ENCODE data around the gene HACD1.
"Not testable (repeated sequence)": the region's sequence is repeated elsewhere in the genome, so short reads cannot be mapped to it uniquely, and the experiment has no call there.

HACD1 gene

GRCh38 chr10:17588420-17588819 lies 28.8 kb downstream of the HACD1 start:
- H3K27ac ChIP-seq: no peak overlapping the region

DNA sequence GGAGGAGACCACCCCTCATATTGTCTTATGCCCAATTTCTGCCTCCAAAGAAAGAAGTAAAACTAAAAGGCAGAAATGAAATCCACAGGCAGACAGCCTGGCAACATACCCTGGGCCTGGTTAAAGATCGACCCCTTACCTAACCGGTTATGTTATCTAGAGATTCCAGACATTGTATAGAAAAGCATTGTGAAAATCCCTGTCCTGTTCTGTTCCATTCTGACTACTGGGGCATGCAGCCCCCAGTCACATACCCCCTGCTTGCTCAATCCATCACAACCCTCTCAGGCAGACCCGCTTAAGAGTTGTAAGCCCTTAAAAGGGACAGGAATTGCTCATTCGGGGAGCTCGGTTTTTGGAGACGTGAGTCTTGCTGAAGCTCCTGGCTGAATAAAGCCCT lies 29.9 kb downstream of the HACD1 start:
- not testable (repeated sequence) for H3K4me3 ChIP-seq (IDR thresholded peaks at IDR 0.05; ENCODE audit: insufficient read depth, low read depth, low read length); H3K36me3 ChIP-seq (ENCODE audit: insufficient read depth); H3K4me1 ChIP-seq (ENCODE audit: low read depth, poor library complexity, severe bottlenecking); H3K27ac ChIP-seq; H3K4me2 ChIP-seq; H4K20me1 ChIP-seq (ENCODE audit: insufficient read depth); H3K27me3 ChIP-seq (ENCODE audit: insufficient read depth, low read depth); H3K79me2 ChIP-seq (ENCODE audit: insufficient read depth, low read depth); H2AFZ ChIP-seq (ENCODE audit: low read depth); H3K9ac ChIP-seq

More at GRCh38 chr10:17588420-17588819, 28.8 kb downstream of the HACD1 start:
- Histone ChIP-seq H3K4me3 (IDR thresholded peaks at IDR 0.05; ENCODE audit: insufficient read depth, low read depth, low read length) (no peak overlapping the region), H3K79me2 (ENCODE audit: insufficient read depth, low read depth) (no peaks in the 10 kb centered on the region), H3K9ac (no peak overlapping the region), H2AFZ (ENCODE audit: low read depth) (no peak overlapping the region), H3K27me3 (ENCODE audit: insufficient read depth, low read depth) (no peaks in the 10 kb centered on the region), H3K4me1 (ENCODE audit: low read depth, poor library complexity, severe bottlenecking) (no peaks in the 10 kb centered on the region), H4K20me1 (ENCODE audit: insufficient read depth) (no peaks in the 10 kb centered on the region), H3K36me3 (ENCODE audit: insufficient read depth) (no peaks in the 10 kb centered on the region), H3K4me2 (no peak overlapping the region)
- TF ChIP-seq, protein P1, sequence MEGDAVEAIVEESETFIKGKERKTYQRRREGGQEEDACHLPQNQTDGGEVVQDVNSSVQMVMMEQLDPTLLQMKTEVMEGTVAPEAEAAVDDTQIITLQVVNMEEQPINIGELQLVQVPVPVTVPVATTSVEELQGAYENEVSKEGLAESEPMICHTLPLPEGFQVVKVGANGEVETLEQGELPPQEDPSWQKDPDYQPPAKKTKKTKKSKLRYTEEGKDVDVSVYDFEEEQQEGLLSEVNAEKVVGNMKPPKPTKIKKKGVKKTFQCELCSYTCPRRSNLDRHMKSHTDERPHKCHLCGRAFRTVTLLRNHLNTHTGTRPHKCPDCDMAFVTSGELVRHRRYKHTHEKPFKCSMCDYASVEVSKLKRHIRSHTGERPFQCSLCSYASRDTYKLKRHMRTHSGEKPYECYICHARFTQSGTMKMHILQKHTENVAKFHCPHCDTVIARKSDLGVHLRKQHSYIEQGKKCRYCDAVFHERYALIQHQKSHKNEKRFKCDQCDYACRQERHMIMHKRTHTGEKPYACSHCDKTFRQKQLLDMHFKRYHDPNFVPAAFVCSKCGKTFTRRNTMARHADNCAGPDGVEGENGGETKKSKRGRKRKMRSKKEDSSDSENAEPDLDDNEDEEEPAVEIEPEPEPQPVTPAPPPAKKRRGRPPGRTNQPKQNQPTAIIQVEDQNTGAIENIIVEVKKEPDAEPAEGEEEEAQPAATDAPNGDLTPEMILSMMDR (conservative IDR thresholded peaks at IDR 0.05; ENCODE audit: low read depth, low read length): no peak

- Histone ChIP-seq H3K27ac (no peak overlapping the region), H3K79me2 (ENCODE audit: insufficient read depth, low read depth) (no peaks in the 10 kb centered on the region), H3K4me3 (IDR thresholded peaks at IDR 0.05; ENCODE audit: insufficient read depth, low read depth, low read length) (no peak overlapping the region), H4K20me1 (ENCODE audit: insufficient read depth) (no peaks in the 10 kb centered on the region), H2AFZ (ENCODE audit: low read depth) (no peak overlapping the region), H3K9ac (no peak overlapping the region), H3K36me3 (ENCODE audit: insufficient read depth) (no peaks in the 10 kb centered on the region), H3K27me3 (ENCODE audit: insufficient read depth, low read depth) (no peaks in the 10 kb centered on the region), H3K4me1 (ENCODE audit: low read depth, poor library complexity, severe bottlenecking) (no peaks in the 10 kb centered on the region), H3K4me2 (no peak overlapping the region)
- TF ChIP-seq, protein P1 (conservative IDR thresholded peaks at IDR 0.05; ENCODE audit: low read depth, low read length): no peak
Measured at GRCh38 chr10:17586821-17587234, 30.3 kb downstream of the HACD1 start.

DNA sequence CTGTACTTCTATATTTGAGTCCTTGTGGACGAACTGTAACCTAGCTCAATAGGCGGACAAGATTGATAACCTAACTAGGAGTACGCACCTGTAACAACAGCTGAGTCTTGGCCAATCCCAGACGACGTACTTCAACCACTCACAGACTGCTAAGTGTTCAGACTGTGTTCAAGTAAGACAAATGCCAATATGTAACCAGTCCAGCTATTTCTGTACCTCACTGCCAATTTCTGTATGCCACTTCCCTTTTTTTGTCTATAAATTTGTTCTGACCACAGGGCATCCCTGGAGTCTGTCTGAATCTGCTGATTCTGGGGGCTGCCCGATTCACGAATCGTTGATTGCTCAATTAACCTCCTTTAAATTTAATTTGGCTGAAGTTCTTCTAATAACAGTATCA lies 32.2 kb downstream of the HACD1 start:
- Histone ChIP-seq H3K9ac (no peak overlapping the region), H2AFZ (ENCODE audit: low read depth) (no peak overlapping the region)

GRCh38 chr10:17580885-17581284 lies 36.3 kb downstream of the HACD1 start:
- Histone ChIP-seq H3K4me2 (no peak overlapping the region), H3K4me1 (ENCODE audit: low read depth, poor library complexity, severe bottlenecking) (no peaks in the 10 kb centered on the region), H4K20me1 (ENCODE audit: insufficient read depth) (no peaks in the 10 kb centered on the region), H3K36me3 (ENCODE audit: insufficient read depth) (no peaks in the 10 kb centered on the region), H2AFZ (ENCODE audit: low read depth) (no peak overlapping the region), H3K79me2 (ENCODE audit: insufficient read depth, low read depth) (no peaks in the 10 kb centered on the region), H3K27me3 (ENCODE audit: insufficient read depth, low read depth) (no peaks in the 10 kb centered on the region), H3K4me3 (IDR thresholded peaks at IDR 0.05; ENCODE audit: insufficient read depth, low read depth, low read length) (no peak overlapping the region), H3K9ac (no peak overlapping the region), H3K27ac (no peak overlapping the region)
- TF ChIP-seq, protein P1 (conservative IDR thresholded peaks at IDR 0.05; ENCODE audit: low read depth, low read length): no peak

More for the DNA sequence above, 32.2 kb downstream of the HACD1 start:
- H3K27me3 ChIP-seq (ENCODE audit: insufficient read depth, low read depth): no peaks in the 10 kb centered on the region
- no peak overlapping the region for H3K4me3 ChIP-seq (IDR thresholded peaks at IDR 0.05; ENCODE audit: insufficient read depth, low read depth, low read length)
- H3K27ac ChIP-seq: no peak overlapping the region
- TF ChIP-seq, protein P1 (conservative IDR thresholded peaks at IDR 0.05; ENCODE audit: low read depth, low read length): no peak
- H3K79me2 ChIP-seq (ENCODE audit: insufficient read depth, low read depth): no peaks in the 10 kb centered on the region
- H3K36me3 ChIP-seq (ENCODE audit: insufficient read depth): no peaks in the 10 kb centered on the region
- H3K4me1 ChIP-seq (ENCODE audit: low read depth, poor library complexity, severe bottlenecking): no peaks in the 10 kb centered on the region
- H3K4me2 ChIP-seq: no peak overlapping the region
- no peaks in the 10 kb centered on the region for H4K20me1 ChIP-seq (ENCODE audit: insufficient read depth)
